Activated naive CD4-positive, alpha-beta T cell treated with anti-CD3 and anti-CD28 coated beads, Interleukin-2, amount 10 ng/mL, durations not matched to agents 7 days and 5 days (primary cell): ENCODE results near the gene SCIN.
A peak's percentile ranks its signal among the peaks of the same experiment; 100 is the strongest.
"Not testable (repeated sequence)": the region's sequence is repeated elsewhere in the genome, so short reads cannot be mapped to it uniquely, and the experiment has no call there.

Experiments
- CTCF ChIA-PET: fragments of 350-600 bp; sonication (Branson Sonifier 250); formaldehyde crosslinking; loops from one replicate; lab custom pipeline; 2021; ENCODE audit warnings: antibody characterized with exemption; lab: Charles Lee
- DNase-seq: peaks from one replicate; pipeline ENCODE4 v3.0.0-alpha.2; 2020
- H3K27ac Mint-ChIP-seq: one replicate; pipeline ENCODE4 v1.8.0; 2021; ENCODE audit warnings: mild to moderate bottlenecking, moderate library complexity, mixed read lengths
- H3K27me3 Mint-ChIP-seq: one replicate; pipeline ENCODE4 v1.8.0; 2021; ENCODE audit warnings: mild to moderate bottlenecking, mixed read lengths
- H3K36me3 Mint-ChIP-seq: one replicate; pipeline ENCODE4 v1.8.0; 2021; ENCODE audit warnings: mixed read lengths
- H3K4me1 Mint-ChIP-seq: one replicate; pipeline ENCODE4 v1.8.0; 2021; ENCODE audit warnings: mixed read lengths
- H3K4me3 Mint-ChIP-seq: one replicate; pipeline ENCODE4 v1.8.0; 2021; ENCODE audit warnings: mild to moderate bottlenecking, moderate library complexity, mixed read lengths
- H3K9me3 Mint-ChIP-seq: one replicate; pipeline ENCODE4 v1.8.0; 2021; ENCODE audit warnings: mixed read lengths

SCIN gene

GRCh38 chr7:12554351-12554750 is 16.2 kb upstream of the SCIN start:
- CTCF ChIA-PET: no interaction called here
- Mint-ChIP-seq H3K4me1 (no peaks in the 10 kb centered on the region), H3K36me3 (no peaks in the 10 kb centered on the region), H3K27ac (no peak overlapping the region), H3K27me3 (no peaks in the 10 kb centered on the region), H3K4me3 (no peak overlapping the region), H3K9me3 (no peaks in the 10 kb centered on the region)
- no peak for DNase-seq

- CTCF ChIA-PET: no interaction called here
- DNase-seq: no peak
- no peaks in the 10 kb centered on the region for H3K4me1 Mint-ChIP-seq
- no peaks in the 10 kb centered on the region for H3K27me3 Mint-ChIP-seq
- no peaks in the 10 kb centered on the region for H3K9me3 Mint-ChIP-seq
- H3K27ac Mint-ChIP-seq: no peak overlapping the region
- no peaks in the 10 kb centered on the region for H3K36me3 Mint-ChIP-seq
- H3K4me3 Mint-ChIP-seq: no peak overlapping the region
Observed at GRCh38 chr7:12554872-12555271, 15.6 kb upstream of the SCIN start.

GRCh38 chr7:12555695-12556094 is 14.8 kb upstream of the SCIN start:
- DNase-seq, H3K27me3 Mint-ChIP-seq, CTCF ChIA-PET, H3K4me1 Mint-ChIP-seq, H3K4me3 Mint-ChIP-seq, H3K9me3 Mint-ChIP-seq, H3K27ac Mint-ChIP-seq, H3K36me3 Mint-ChIP-seq: not testable (repeated sequence)

- H3K27ac Mint-ChIP-seq, H3K4me3 Mint-ChIP-seq, H3K4me1 Mint-ChIP-seq, H3K9me3 Mint-ChIP-seq, DNase-seq, H3K27me3 Mint-ChIP-seq, H3K36me3 Mint-ChIP-seq, CTCF ChIA-PET: not testable (repeated sequence)
Observed at GRCh38 chr7:12556139-12556792, 14.3 kb upstream of the SCIN start.

GRCh38 chr7:12557282-12557681 is 13.2 kb upstream of the SCIN start:
- H3K4me1 Mint-ChIP-seq: no peaks in the 10 kb centered on the region
- no peak overlapping the region for H3K27ac Mint-ChIP-seq
- no peak for DNase-seq
- no peaks in the 10 kb centered on the region for H3K9me3 Mint-ChIP-seq
- CTCF ChIA-PET: interaction anchor here (0.6 kb wide), 1 partner anchor 110 kb away, joined by 3 read pairs; no protein-coding TSS in a partner anchor
- no peak overlapping the region for H3K4me3 Mint-ChIP-seq
- H3K27me3 Mint-ChIP-seq: no peaks in the 10 kb centered on the region
- no peaks in the 10 kb centered on the region for H3K36me3 Mint-ChIP-seq

- no peaks in the 10 kb centered on the region for H3K36me3 Mint-ChIP-seq
- H3K27me3 Mint-ChIP-seq: peaks cover 14% of the 10 kb centered on the region
- H3K27ac Mint-ChIP-seq: no peak overlapping the region
- peaks cover 22% of the 10 kb centered on the region for H3K4me1 Mint-ChIP-seq
- CTCF ChIA-PET: no interaction called here
- H3K4me3 Mint-ChIP-seq: no peak overlapping the region
- H3K9me3 Mint-ChIP-seq: no peaks in the 10 kb centered on the region
- DNase-seq: no peak
Observed at GRCh38 chr7:12564996-12565764, 5.3 kb upstream of the SCIN start.

GRCh38 chr7:12565873-12566272 is 4.6 kb upstream of the SCIN start:
- CTCF ChIA-PET: no interaction called here
- Mint-ChIP-seq H3K4me1 (peaks cover 27% of the 10 kb centered on the region), H3K36me3 (no peaks in the 10 kb centered on the region), H3K9me3 (no peaks in the 10 kb centered on the region), H3K4me3 (no peak overlapping the region), H3K27me3 (peaks cover 20% of the 10 kb centered on the region), H3K27ac (no peak overlapping the region)
- no peak for DNase-seq

GRCh38 chr7:12567015-12567414 is 3.5 kb upstream of the SCIN start:
- Mint-ChIP-seq H3K9me3 (no peaks in the 10 kb centered on the region), H3K4me3 (no peak overlapping the region), H3K4me1 (peaks cover 30% of the 10 kb centered on the region), H3K27me3 (peaks cover 32% of the 10 kb centered on the region), H3K36me3 (no peaks in the 10 kb centered on the region), H3K27ac (no peak overlapping the region)
- DNase-seq: no peak
- CTCF ChIA-PET: interaction anchor here (0.7 to 1.1 kb wide), 3 partner anchors 27 to 109 kb away, joined by 3 read pairs; no protein-coding TSS in a partner anchor

GRCh38 chr7:12569673-12570072 is 847 bp upstream of the SCIN start:
- Mint-ChIP-seq H3K36me3 (no peaks in the 10 kb centered on the region), H3K4me1 (peaks cover 30% of the 10 kb centered on the region), H3K4me3 (peak overlapping the region; percentile 60), H3K9me3 (no peaks in the 10 kb centered on the region), H3K27me3 (peaks cover 37% of the 10 kb centered on the region), H3K27ac (no peak overlapping the region)
- CTCF ChIA-PET: interaction anchor here (1.6 kb wide), 1 partner anchor 54 kb away, joined by 4 read pairs; no protein-coding TSS in a partner anchor
- DNase-seq: no peak

- CTCF ChIA-PET: interaction anchor here (1.6 kb wide), 1 partner anchor 54 kb away, joined by 4 read pairs; no protein-coding TSS in a partner anchor
- H3K36me3 Mint-ChIP-seq: no peaks in the 10 kb centered on the region
Observed at GRCh38 chr7:12570168-12570533, 369 bp upstream of the SCIN start.

GRCh38 chr7:12571691-12572090 is 1.2 kb downstream of the SCIN start:
- H3K27me3 Mint-ChIP-seq: peaks cover 40% of the 10 kb centered on the region
- no peak overlapping the region for H3K27ac Mint-ChIP-seq
- H3K9me3 Mint-ChIP-seq: no peaks in the 10 kb centered on the region
- H3K4me3 Mint-ChIP-seq: no peak overlapping the region
- H3K36me3 Mint-ChIP-seq: no peaks in the 10 kb centered on the region
- CTCF ChIA-PET: interaction anchor here (0.7 kb wide), 1 partner anchor 38 kb away, joined by 4 read pairs; no protein-coding TSS in a partner anchor
- H3K4me1 Mint-ChIP-seq: peaks cover 28% of the 10 kb centered on the region
- DNase-seq: no peak

More at GRCh38 chr7:12570168-12570533, 369 bp upstream of the SCIN start:
- peaks cover 37% of the 10 kb centered on the region for H3K27me3 Mint-ChIP-seq
- H3K27ac Mint-ChIP-seq: no peak overlapping the region
- H3K9me3 Mint-ChIP-seq: no peaks in the 10 kb centered on the region
- peaks cover 30% of the 10 kb centered on the region for H3K4me1 Mint-ChIP-seq
- H3K4me3 Mint-ChIP-seq: peak overlapping the region; percentile 60
- no peak for DNase-seq

- DNase-seq: no peak
- CTCF ChIA-PET: no interaction called here
- H3K9me3 Mint-ChIP-seq: no peaks in the 10 kb centered on the region
- H3K27me3 Mint-ChIP-seq: peaks cover 36% of the 10 kb centered on the region
- H3K36me3 Mint-ChIP-seq: no peaks in the 10 kb centered on the region
- peaks cover 16% of the 10 kb centered on the region for H3K4me1 Mint-ChIP-seq
- no peak overlapping the region for H3K4me3 Mint-ChIP-seq
- no peak overlapping the region for H3K27ac Mint-ChIP-seq
Observed at GRCh38 chr7:12572941-12573575, 2.5 kb downstream of the SCIN start.

- H3K36me3 Mint-ChIP-seq: no peaks in the 10 kb centered on the region
- CTCF ChIA-PET: no interaction called here
- H3K9me3 Mint-ChIP-seq: no peaks in the 10 kb centered on the region
- peaks cover 16% of the 10 kb centered on the region for H3K4me1 Mint-ChIP-seq
- H3K27ac Mint-ChIP-seq: no peak overlapping the region
- no peak overlapping the region for H3K4me3 Mint-ChIP-seq
- peaks cover 38% of the 10 kb centered on the region for H3K27me3 Mint-ChIP-seq
- no peak for DNase-seq
Observed at GRCh38 chr7:12573885-12574284, 3.4 kb downstream of the SCIN start.

- CTCF ChIA-PET: interaction anchor here (1.0 kb wide), 1 partner anchor 54 kb away, joined by 3 read pairs; no protein-coding TSS in a partner anchor
- DNase-seq: no peak
- Mint-ChIP-seq H3K9me3 (no peaks in the 10 kb centered on the region), H3K4me1 (no peaks in the 10 kb centered on the region), H3K27ac (no peak overlapping the region), H3K36me3 (no peaks in the 10 kb centered on the region), H3K4me3 (no peak overlapping the region), H3K27me3 (peaks cover 11% of the 10 kb centered on the region)
Observed at GRCh38 chr7:12578930-12579640, 8.6 kb downstream of the SCIN start.
